Measurements from ENCODE around the gene UHRF1.

DNA sequence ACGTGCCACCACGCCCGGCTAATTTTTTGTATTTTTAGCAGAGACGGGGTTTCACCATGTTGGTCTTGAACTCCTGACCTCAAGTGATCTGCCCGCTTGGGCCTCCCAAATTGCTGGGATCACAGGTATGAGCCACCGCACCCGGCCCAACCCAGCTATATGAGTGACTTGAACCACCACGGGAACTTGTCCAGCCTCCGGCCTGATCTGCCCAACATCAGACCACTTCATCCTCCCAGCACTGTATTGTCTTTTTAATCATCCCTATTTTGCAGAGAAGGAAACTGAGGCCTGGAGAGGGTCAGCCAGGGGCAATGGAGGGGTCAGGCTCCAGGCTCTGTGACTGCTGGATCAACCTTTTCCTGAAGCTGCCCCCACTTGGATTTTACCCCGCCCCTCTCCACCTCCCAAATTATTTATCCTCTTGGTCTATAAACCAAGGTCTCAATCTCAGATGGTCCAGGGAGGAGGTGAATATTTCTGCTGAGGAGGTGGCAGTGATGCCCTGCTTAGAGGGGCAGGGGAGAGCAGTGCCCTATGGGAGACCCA lies 40.9 kb upstream of the UHRF1 start:
- TF ChIP-seq CTCF (IDR thresholded peaks at IDR 0.05) = no peak
- no peak for TF ChIP-seq EP300 (IDR thresholded peaks at IDR 0.05)
- no peak for TF ChIP-seq POLR2A (IDR thresholded peaks at IDR 0.05)
